GM18499 (cell line): ENCODE results near the gene IL20.

Source experiments
- ATAC-seq: cut with Tn5 transposase; IDR thresholded peaks from one replicate; pipeline ENCODE4 v1.9.1; 2021; ENCODE audit warnings: moderate number of reproducible peaks; ENCODE audit not compliant: insufficient read depth, unreplicated experiment

Gene IL20

DNA sequence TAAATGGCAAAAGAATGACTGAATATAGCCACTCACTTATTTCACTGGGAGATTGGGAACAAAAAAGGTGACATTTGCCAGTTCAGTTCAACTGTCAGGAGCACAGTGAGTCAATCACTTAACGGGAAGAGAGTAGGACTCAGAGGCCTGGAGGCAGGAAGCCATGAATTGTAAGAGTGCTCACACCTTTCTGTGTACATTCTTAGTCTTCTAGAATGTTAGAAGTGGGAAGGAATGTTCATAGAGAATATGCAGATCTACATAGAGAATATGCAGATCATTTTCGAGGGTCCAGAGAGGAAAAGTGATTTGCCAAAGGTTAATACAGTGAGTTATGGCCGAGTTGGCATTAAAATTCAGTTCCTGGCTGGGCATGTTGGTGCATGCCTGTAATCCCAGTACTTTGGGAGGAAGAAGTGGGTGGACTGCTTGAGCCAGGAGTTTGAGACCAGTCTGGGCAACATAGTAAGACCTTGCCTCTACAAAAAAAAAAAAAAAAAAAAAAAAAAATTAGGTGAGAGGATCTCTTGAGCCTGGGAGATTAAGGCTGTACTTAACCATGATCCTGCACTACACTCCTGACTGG, 8.3 kb downstream of the IL20 start:
- no peak for ATAC-seq

DNA sequence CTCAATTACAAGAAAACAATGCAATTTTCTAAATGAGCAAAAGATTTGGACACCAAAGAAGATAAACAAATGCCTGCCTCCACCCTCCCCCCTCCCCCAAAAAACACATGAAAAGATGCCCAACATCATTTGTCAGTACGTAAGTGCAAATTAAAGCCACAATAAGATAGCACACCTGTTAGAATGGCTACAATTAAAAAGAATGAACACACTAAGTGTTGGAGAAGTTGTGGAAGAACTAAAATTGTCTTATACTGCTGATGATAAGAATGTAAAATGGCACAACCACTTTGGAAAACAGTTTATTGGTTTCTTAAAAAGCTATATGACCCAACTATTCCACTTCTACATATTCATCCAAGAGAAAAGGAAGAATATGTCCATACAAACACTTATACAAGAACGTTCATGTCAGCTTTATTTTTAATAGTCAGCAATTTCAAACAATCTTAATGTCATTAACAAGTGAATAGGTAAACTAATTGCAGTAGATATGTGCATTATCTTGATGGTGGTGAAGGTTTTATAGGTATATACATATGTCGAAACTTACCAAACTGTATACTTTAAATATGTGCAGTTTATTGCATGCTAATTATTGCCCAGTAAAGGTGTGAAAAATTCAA, 10.4 kb downstream of the IL20 start:
- ATAC-seq = no peak

DNA sequence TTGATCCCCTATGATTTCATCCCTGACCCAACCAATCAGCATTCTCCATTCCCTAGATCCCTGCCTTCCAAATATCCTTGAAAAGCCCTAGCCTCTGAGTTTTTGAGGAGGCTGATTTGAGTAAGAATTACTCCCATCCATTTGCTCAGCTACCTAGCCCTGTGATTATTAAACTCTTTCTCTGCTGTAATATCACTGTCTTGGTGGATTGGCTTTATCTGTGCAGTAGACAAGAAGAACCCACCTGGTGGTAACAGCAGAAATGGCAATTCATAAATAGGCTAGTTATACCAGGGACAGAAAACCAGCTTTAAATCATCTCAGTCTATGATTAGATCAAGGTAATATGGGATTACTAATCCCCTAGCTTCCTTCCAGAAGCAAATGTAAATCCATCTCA, 13.0 kb downstream of the IL20 start:
- no peak for ATAC-seq

DNA sequence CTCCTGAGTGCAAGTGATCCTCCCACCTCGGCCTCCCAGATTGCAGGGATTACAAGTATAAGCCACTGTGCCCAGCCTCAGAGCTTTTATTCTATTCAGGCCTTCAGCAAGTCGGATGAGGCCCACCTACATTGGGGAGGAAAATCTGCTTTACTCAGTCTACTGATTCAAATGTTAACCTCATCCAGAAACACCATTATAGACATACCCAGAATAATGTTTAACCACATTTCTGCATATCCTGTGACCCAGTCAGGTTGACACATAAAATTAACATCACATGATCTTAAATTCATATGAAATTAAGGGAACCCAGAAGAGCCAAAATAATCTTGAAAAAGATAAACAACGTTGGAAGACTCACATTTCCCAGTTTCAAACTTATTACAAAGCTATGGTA, 14.9 kb downstream of the IL20 start:
- no peak for ATAC-seq

DNA sequence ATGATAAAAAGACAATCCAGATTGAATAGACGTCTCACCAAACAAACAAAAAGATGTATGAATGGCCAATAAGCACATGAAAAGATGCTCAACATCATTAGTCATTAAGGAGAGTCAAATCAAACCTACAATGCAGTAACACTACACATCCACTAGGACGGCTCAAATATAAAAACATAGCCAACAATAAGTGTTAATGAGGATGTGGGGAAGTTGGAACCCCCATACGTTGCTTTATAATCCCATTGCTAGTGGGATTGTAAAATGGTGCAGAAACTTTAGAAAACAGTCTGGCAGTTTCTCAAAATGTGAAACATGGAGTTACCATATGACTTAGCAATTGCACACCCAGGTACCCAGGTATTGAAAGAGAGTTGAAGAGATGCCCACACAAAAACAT, 17.1 kb downstream of the IL20 start:
- ATAC-seq = no peak

DNA sequence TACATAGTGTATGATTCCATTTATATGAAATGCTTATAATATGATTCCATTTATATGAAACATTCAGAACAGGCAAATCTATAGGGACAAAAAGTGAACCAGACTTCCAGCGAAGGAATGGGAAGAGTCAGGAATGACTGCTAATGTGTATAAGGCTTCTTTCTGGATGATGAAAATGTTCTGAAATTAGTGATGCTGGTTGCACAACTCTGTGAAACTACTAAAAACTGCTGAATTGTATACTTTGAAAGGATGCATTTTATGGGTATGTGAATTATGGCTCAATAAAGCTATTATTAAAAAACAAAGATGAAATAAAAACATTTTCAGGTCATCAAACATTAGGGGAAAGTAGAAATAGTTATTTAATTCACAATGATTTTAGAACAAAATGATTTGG, 17.7 kb downstream of the IL20 start:
- no peak for ATAC-seq

DNA sequence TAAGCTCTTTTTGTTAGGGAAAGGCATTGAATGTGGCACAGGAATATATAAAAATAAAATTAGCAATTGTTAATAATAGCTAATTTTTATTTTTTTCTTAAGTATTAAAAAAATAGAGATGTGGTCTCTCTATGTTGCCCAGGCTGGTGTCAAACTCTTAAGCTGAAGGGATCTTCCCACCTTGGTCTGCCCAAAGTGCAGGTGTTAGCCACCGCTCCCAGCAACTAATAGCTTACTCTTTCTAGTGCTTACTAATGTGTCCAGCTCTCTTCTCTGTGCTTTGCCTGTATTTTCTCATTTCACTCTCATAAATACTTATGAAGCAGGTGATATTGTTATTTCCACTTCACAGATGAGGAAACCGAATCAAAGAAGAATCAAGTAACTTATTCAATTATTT, 18.5 kb downstream of the IL20 start:
- ATAC-seq = no peak

DNA sequence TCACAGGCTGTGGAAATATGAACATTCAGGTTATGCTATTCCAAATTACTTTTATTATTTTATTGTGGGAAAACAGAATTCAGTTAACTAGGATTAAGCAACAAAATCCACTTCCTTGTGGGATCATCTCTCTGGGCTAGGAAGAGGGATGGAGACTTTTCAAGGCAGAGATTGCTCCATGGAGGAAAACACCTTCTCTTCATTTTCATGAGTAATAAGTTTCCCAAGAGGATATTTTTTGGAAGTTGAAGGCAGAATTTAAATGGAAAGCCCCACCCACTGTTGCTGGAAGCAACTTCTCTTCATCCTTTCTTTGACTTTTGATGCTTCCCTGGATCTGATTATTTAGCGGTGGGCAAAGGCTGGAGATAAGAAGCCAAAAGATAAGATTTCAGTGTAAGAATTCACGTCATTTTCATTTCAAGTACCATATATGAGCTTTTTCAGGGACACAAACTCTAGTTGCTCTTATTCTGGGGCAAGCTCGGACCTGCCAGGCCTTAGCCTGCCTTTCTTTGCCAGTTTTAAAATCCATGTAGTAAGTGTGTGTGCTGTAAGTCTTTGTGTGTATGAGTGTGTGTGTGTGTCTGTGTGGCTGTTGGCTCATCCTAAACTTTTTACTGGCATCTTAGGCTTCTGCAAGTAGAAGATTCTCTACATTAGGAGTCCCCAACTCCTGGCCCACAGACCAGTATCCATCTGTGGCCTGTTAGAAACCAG, 20.1 kb downstream of the IL20 start:
- no peak for ATAC-seq

DNA sequence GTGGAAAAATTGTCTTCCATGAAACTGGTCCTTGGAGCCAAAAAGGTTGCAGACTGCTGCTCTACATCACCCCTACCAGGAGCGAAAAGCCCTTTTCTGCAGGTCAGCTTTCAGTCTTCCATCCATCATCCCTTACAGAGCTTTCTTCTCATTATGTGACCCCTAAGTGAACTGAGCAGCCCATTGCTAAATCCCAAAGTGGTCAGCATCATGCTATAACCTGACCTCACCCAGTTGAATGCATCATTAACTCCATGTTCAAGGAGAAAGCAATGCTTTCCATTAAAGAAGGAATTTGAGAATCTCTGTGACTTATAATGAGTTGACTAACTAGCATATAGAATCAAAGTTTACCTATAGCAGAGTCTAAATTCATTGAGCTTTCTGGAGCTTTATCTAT, 21.4 kb downstream of the IL20 start:
- no peak for ATAC-seq

DNA sequence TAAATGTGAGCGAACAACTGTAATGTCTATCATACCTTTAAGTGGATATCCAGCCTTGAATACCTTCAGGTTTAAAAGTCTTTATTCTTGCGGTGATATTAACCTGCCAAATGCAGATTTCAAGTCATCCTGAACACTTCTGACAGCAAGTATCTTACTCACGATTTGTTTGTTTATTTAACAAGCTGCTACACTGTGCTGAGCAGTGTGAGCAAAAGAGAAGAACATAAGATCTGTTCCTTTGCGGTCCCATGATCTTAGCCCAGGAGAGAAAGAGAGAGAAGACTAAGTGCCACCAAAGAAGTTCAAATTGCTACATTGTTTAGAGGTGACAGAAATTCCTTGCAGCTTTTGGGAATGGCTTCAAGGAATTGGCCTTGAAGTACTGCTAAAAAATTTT, 22.3 kb downstream of the IL20 start:
- ATAC-seq = no peak

DNA sequence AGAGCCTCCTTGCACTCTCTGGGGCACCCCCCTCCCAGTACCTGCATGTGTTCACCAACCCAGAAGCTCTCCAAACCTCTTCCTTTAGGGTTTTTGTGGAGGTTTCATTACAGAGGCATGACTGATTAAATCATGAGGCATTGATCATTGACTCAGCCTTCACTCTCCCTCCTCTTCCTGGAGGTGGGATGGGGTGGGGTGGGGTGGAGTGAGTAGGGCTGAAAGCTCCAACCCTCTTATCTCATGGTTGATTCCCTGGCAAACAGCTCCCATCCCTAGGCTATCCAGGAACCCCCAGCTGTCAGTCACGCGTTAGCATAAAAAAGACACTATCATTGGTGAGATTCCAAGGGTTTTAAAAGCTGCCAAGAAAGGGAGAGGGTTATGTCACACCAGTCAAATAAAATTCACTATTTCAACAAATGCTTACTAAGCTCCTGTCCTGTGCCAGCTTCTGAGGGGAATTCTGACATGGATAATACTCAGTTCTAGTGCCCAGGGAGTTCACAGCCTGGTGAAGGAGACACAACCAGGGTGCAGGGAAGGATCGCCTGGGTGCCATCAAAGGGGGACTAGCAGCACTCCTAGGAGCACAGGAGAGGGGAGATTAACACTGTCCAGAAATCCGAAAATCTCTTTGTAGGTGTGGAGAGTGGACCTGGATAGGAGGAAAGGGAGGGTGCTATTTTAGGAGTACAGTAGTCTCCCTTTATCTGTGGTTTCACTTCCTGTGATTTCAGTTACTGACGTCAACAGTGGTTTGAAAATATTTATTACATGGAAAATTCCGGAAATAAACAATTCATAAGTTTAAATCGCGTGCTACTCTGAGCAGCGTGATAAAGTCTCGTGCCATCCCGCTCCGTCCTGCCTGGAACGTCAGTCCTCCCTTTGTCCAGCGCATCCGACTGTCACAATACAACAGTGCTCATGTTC, 25.0 kb downstream of the IL20 start:
- ATAC-seq = no peak

DNA sequence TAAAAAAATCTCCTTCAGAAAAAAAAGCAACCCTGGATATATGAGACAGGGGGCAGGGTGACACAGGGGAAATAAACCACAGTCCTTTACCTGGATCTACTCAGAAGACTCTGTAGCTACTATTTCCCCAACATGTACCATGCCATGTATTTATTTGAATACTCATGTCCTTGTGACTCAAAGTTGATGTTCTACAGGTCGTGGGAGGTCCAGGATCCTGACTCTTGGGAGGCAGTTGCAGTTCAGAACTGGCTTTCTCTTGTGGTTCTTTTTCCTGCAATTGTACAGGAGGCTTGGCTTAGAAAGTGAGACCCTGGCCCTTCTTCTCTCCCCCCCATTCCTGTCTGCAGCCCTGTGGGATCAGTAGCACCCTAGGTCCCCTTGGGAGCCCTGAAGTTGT, 26.0 kb downstream of the IL20 start:
- ATAC-seq = no peak

DNA sequence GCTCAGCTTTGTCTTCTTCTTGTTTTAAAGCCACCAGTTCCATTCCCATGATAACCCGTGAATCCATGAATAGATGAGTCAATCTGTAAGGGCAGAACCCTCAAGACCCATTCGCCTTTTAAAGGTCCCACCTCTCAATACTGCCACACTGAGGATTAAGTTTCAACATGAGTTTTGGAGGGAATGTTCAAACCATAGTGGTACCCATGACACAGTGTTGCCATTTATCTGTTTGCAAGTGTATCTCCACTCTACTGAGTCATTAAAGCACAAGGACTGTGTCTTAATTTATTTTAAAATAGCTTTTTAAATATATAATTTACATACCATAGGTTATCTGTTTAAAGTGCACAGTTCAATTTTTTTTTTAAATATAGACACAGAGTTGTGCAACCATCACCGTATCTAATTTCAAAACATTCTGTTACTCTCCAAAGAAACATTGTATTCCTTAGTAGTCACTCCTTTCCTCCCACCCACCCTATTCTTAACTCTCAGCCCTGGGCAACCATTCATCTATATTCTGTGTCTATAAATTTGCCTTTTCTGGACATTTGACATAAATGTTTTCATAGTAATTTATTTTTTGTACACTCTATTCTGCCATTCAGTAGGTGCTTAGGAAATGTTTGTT, 27.0 kb downstream of the IL20 start:
- no peak for ATAC-seq

DNA sequence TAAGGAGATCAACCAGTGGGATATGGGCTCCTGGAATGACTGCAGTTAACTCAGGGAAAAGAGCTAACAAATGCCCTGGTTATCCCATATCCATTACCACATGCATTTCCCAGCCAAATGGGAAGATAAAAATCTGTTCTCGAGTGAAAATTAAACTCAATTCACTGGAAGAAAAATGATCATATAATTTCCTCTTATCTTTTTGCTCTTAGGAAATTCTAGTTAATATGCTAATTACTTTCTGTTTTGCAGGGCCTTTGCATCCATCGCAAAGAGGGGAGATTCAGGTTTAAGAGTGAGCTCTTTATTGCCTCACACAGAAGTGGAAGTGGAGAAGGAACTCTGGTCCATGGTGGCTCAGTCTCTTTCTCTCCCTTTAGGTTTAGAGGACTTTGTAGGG, 28.0 kb downstream of the IL20 start:
- ATAC-seq = no peak

DNA sequence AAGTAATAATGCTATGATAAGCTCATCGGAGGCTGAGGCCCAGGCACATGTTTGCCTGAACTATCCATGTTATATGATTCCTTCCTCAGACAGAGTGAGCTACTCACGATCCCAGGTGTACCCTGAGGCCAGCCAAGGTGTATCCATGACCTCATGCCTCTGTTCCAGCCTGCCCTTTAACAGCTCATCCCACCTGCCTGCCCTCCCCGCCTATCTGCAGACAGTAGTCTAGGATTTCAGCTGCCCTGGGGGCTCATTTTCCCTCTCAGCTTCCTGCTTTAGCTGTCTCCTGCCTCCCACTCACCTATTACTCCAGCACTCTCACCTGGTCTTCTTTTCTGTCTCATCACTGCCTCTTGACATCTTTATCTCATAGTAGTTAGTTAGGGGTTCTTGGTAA, 29.9 kb downstream of the IL20 start:
- ATAC-seq = no peak

DNA sequence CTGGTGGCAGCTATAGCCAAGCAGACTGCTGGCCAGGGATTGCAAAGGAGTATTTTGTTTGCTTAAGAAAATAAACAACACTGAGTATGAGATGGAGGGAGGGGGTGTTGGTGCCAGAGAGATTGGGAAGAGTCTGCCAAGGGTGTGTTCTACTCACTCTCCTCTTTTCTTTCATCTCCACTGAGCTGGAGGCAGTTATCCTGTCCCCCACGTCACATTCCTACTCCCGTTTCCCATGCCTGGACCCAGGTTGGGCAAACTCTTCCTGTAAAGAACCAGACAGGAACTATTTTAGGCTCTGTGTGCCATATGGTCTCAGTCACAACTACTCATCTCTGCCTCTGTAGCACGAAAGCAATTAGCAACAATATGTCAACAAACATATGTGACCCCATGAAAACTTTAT, 30.4 kb downstream of the IL20 start:
- ATAC-seq = no peak

DNA sequence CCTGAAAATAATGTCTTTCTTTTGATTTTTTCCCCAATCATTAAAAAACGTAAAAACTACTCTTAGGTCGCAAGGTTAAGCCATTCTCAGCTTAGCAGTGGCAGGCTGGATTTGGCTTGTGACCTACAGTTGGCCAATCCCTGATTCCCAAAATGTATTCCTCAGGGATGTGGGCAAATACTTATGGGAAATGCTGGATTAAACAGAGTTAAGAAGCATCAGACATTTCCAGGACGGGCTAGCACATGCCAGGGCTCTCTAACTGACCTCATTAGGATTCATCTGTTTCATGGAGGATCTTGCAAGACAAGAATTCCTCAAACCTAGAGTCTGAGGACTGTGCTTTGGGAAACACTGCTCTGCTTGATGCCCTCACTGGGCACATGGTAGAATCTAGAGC, 30.8 kb downstream of the IL20 start:
- no peak for ATAC-seq

DNA sequence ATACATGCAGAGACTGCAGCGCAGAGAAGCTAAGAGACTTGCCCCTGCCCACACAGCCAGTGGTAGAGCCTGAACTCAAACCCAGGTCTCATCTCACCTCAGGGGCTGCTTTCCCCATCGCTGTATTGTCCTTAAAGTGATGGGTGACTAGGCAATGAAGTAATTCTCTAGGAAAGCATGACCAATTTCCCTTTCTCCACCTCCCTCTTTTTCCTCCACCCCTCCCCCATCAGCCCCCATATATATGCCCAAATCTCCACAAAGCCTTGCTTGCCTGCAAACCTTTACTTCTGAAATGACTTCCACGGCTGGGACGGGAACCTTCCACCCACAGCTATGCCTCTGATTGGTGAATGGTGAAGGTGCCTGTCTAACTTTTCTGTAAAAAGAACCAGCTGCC, 31.8 kb downstream of the IL20 start, which contains the start of gene IL24:
Gene IL24, plus strand, starts transcription at position 269 of the 400 bp plus-strand sequence. CDS start 390 bp downstream, outside the sequence.
- no peak for ATAC-seq

DNA sequence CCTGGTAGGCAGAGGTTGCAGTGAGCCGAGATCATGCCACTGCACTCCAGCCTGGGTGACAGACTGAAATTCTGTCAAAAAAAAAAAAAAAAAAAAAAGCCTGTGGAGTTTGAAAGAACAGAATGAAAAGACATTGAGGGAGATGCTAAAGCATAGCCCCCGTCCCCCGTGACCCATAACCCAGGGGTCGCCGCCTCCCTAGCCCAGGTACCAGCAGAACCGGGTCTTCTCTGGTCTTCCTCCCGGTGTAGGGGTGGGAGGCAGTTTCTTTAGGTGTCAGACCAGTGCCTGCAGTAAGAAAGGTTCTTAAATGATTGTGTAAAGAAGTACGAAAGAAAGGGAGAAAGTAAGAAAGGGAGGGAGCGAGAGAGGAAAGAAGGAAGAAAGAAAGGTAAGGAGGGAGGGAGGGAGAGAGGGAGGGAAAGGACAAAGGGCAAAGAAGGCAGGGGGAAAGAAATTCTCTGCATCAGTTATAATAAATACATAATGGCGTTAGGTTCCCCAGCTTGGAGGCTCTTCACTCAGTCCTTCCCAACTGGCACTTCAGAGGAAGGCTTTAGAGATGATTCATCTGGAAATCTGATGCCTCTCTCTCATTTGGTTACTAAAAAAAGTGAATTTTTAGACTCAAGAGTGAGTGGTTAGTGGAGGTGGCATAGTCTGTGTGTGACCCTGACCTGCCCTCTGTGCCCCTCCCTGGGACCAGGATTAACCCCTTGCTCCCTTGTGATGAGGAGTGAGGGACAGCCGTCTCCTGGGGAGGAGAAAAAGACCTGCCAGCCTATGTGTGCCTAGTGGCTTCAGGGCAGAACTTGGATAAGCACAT, 32.9 kb downstream of the IL20 start:
- ATAC-seq = no peak
